ENCODE measurements around the gene MRPL53.
"Not testable (repeated sequence)": the region's sequence is repeated elsewhere in the genome, so short reads cannot be mapped to it uniquely, and the experiment has no call there.

MRPL53 gene

GRCh38 chr2:74482801-74483674, 10.6 kb upstream of the MRPL53 start, which contains the start of the genes CCDC142 and TTC31:
Gene CCDC142 (minus strand): TSS chr2:74482998. CDS start chr2:74482837, 161 bp downstream.
Gene TTC31 (plus strand): TSS chr2:74483081. CDS start chr2:74483096, 15 bp downstream.
- DNase-seq (peak; percentile 94), ATAC-seq (peak; percentile 93)

GRCh38 chr2:74481961-74482800, 9.7 kb upstream of the MRPL53 start:
- peak; percentile 44 for ATAC-seq
- DNase-seq: peak; percentile 68

GRCh38 chr2:74481431-74481830, 9.0 kb upstream of the MRPL53 start:
- ATAC-seq: no peak

GRCh38 chr2:74474899-74475298, 2.4 kb upstream of the MRPL53 start:
- ATAC-seq (no peak), DNase-seq (no peak)

More at GRCh38 chr2:74481431-74481830, 9.0 kb upstream of the MRPL53 start:
- no peak for DNase-seq

DNA sequence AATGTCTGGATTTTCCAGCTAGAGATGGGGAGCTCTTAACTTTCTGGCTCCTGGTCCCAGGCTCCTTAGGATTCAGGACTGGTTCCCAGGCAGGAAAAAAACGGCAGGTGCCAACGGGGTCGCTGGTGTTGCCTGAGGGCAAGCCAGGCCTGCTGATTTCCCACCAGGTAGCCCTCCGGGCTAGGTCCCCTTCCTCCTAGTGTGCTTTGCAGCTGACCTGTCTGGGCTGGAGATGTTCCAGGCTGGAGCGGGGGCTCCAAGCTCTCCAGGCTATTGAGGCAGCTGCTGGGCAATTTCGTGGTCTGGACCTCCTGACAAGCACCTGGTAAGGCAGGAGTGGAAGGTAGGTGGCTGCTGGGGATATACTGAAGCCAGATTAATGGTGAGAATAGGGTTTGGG, 2.0 kb upstream of the MRPL53 start:
- ATAC-seq: no peak

DNA sequence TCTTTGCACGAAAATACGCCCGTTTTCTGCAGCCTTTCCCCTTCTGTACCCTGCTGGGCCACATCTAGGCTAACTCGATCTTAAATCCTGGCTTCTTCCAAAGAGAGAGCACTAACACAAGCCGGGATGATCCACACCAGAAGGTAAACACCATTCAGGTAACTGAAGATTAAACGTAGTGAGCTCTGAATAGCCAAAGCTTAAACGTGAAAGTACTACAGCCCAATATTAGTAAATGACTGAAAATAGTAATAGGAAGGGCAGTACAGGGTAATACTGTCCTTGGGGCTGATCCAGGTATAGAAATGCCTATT, 422 bp upstream of the MRPL53 start:
- ATAC-seq (no peak), DNase-seq (no peak)

More for the DNA sequence above, 2.0 kb upstream of the MRPL53 start:
- DNase-seq: no peak

- DNase-seq (no peak), ATAC-seq (no peak)
These were observed 981 bp downstream of the MRPL53 start for GRCh38 chr2:74471332-74472065.

DNA sequence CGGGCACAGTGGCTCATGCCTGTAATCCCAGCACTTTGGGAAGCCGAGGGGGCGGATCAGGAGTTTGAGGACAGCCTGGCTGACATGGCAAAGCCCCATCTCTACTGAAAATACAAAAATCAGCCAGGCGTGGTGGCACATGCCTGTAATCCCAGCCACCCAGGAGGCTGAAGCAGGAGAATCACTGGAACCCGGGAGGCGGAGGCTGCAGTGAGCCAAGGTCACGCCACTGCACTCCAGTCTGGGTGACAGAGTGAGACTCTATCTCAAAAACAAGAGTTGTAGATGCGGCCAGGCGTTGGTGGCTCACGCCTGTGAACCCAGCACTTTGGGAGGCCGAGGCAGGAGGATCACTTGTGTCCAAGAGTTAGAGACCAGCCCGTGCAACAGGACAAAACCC, 1.7 kb downstream of the MRPL53 start:
- ATAC-seq: not testable (repeated sequence)

GRCh38 chr2:74464406-74464805, 8.1 kb downstream of the MRPL53 start:
- no peak for ATAC-seq
- no peak for DNase-seq

More for the DNA sequence above, 1.7 kb downstream of the MRPL53 start:
- not testable (repeated sequence) for DNase-seq

- no peak for DNase-seq
- ATAC-seq: no peak
These were observed 9.7 kb downstream of the MRPL53 start for GRCh38 chr2:74462786-74463105.

DNA sequence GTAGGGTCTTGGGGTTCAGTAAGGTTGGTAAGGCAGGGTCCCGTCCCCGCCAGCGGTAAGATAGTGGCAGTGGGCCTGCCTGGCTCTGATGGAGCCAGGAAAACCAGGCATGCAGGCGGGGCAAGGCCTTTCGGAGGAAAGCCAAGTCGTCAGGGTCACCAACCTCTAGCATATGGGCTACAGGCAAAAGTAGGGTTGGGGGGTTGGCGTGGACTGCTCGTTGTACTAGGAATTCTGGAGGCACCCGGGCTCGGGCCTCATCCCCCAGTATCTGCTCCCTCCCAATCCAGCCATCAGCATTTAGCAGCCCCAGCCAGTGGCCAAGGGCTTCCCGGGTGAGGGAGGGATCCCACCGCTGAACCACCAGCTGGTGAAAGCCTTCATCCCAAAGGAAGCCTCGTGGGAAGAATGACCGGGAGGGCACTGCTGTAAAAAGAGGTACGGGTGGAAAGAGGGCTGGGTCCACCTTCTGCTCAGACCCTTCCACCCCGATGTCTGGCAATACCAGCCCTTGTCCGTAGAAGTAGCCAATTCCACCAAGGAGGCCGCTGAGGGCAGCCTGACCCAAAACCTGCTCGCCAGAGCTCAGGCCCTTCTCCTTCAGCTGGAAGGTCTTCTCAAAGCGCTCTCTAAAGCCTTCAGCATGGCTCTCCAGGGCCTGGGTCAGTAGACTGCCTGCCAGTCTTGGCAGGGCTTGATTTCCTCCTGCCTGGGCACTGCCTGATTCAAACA, 10.3 kb downstream of the MRPL53 start:
- DNase-seq: no peak
- ATAC-seq: no peak

DNA sequence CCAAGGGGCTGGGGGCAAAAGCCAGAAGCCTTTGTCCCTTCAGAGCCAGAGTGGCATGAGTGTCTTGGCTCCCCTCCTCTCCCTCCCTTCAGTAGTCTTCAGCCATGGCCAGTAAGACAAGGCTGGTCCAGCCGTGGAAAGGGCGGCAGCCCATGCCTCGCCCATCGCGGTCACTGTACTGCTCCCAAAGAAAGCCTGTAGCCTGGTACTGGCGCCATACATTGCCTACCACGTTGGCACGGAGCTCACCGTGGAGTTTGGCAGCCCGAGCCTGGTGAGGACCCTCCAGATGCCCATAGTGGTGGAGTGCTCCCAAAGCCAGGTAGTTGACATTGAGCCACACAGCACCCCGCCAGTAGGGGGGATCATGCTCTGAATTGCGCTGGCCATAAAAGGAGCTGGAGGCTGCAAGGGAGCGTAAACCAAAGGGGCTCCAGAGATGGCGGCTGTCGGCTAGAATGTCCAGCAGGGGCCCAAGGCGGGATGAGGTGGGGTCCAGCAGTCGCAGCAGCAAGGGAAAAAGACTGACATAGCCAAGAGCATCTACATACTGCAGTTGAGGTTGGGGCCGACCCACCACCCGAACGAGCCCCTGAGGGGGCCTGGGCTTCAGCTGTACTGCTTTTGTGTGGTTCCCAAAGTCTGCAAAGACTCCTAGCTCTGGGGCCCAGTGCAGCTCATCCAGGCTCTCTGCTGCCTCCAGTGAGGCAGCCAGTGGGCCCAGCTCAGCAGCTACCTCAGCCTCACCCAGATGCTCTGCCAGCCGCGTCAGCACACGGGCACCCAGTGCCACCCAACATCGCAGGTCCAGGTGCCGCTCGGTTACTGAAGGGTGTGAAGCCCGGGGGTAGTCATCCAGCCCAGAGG, 11.1 kb downstream of the MRPL53 start:
- DNase-seq: no peak

GRCh38 chr2:74460187-74460586, 12.3 kb downstream of the MRPL53 start:
- DNase-seq, ATAC-seq: not testable (repeated sequence)

More for the DNA sequence above, 11.1 kb downstream of the MRPL53 start:
- no peak for ATAC-seq

GRCh38 chr2:74459503-74460118, 12.9 kb downstream of the MRPL53 start:
- ATAC-seq, DNase-seq: not testable (repeated sequence)

DNA sequence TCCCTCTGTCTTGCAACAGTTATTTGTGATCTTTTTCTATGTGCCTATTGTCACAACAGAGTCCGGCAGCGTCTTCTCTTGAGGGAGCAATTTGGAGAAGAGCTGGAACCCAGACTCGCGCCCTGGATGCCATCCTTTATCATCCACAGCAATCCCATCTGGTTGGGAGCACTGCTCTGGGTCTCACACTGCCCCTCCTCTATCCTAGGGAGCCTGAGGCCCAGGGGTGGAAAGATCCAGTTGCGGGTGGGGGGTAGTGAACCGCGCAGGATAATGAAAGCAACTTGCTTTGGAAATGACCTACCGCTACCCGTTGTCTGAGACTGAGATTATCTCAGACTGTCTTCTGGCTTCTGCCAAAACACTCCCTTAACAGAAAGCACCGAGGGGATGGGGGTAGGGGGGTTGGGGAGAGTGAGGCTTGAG, 13.5 kb downstream of the MRPL53 start:
- DNase-seq (no peak), ATAC-seq (no peak)

- ATAC-seq: peak; percentile 91
- DNase-seq: peak; percentile 96
These were observed 14.1 kb downstream of the MRPL53 start, which contains the start of gene WBP1 for GRCh38 chr2:74458132-74458937. Gene WBP1 (plus strand): TSS chr2:74458438. CDS start chr2:74458603, 165 bp downstream.

DNA sequence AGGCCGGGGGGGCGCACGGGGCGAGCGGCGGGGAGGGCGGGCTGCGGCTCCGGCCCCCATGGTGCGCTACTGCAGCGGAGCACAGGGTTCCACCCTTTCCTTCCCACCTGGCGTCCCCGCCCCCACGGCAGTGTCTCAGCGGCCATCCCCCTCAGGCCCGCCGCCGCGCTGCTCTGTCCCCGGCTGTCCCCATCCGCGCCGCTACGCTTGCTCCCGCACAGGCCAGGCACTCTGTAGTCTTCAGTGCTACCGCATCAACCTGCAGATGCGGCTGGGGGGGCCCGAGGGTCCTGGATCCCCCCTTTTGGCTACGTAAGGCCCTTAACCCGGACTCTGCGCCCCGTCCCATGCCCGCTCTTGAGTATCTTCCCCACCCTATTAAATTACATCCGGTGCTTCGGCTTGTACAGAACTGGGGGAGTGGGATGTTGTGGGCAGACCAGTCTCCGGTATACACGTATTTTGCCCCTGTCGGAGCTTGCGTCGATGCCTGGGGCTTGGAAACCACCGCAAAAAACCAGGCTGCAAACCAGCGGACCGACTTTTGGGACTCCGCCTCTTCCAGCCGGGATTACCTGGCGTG, 14.8 kb downstream of the MRPL53 start:
- DNase-seq (peak; percentile 90), ATAC-seq (peak; percentile 41)

DNA sequence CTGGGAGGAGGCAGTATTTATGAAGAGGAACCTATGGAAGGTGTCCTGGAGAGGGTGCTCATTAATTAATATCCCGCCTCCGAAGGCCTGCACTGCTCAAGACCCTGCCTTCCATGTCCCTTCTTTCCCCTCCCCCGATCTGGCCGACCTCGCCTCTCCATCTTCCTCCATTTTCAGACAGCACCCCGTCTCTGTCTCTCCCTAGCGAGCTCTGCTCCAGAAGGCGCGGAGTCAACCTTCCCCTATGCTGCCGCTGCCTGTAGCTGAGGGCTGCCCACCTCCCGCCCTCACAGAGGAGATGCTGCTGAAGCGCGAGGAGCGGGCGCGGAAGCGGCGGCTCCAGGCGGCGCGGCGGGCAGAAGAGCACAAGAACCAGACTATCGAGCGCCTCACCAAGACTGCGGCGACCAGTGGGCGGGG, 15.3 kb downstream of the MRPL53 start:
- ATAC-seq: no peak
- no peak for DNase-seq
